Upper lobe of left lung (tissue), 4 donors: ENCODE data around the gene HLA-DPB1.

Source experiments
- POLR2AphosphoS5 ChIP-seq, 2 donors: sonication (generic); formaldehyde crosslinking; IDR thresholded peaks; one replicate each; pipeline ENCODE4 v1.5.1; 2017; ENCODE audit warnings: antibody characterized with exemption in 2 of 2
- TF ChIP-seq, protein P1 (sequence below), 6 experiments: fragments of 450-650 bp in 4 of 6; fragments of 200-600 bp in 2 of 6; sonication (generic) in 2 of 6; IDR thresholded peaks; one replicate each; pipeline ENCODE4 v1.5.1; 2016 to 2019; ENCODE audit warnings: antibody characterized with exemption in 6 of 6

DNA sequence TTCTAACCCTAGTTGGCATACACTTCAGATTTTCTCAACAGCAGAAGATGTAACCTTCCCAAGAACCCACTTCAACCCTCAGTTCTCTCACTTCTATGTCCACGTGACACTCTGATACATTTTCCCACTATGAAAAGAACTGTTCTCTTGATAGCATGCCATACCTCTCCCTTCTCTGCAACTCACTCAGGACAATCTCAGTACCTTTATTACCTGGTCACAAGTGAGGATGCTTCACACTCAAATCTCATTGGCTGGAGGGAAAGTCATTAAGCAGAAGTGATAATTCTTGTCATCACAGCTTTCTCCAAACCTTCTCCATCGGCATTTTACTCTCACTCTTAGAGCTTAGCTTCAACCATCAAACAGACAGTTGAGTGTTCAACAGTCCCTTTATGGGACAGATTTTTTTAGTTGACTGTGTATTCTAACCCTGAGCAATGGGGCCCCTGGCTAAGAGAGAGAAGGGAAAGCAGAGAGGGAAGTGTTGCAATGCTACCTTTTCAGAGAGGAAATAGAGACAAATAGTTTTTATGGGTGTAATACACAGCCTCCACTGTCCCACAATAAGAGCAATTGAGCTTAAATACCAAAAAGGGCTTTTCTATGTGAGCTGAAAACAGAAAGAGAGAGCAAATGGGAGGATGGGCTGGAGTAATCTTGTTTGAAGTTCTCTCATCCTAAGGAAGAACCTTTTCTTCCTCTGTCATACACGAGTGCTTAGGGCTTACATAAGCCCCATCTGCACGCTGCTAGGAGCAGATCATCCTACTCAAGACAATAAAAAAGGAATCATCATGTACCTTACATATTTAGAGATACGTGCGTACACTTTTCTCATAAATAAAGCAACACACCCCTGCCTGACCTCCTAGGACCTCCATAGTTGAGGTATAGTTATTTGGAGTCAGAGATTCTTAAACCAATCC, 18.3 kb upstream of the HLA-DPB1 start:
- TF ChIP-seq, protein P1, sequence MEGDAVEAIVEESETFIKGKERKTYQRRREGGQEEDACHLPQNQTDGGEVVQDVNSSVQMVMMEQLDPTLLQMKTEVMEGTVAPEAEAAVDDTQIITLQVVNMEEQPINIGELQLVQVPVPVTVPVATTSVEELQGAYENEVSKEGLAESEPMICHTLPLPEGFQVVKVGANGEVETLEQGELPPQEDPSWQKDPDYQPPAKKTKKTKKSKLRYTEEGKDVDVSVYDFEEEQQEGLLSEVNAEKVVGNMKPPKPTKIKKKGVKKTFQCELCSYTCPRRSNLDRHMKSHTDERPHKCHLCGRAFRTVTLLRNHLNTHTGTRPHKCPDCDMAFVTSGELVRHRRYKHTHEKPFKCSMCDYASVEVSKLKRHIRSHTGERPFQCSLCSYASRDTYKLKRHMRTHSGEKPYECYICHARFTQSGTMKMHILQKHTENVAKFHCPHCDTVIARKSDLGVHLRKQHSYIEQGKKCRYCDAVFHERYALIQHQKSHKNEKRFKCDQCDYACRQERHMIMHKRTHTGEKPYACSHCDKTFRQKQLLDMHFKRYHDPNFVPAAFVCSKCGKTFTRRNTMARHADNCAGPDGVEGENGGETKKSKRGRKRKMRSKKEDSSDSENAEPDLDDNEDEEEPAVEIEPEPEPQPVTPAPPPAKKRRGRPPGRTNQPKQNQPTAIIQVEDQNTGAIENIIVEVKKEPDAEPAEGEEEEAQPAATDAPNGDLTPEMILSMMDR (IDR thresholded peaks at IDR 0.05): no peak
- TF ChIP-seq POLR2AphosphoS5 (IDR thresholded peaks at IDR 0.05): no peak
